ENCODE results near the gene CTBP2. TPM values are rescaled to one million over a fixed set of nuclear protein-coding genes. Genes with fewer than 3 reads are reported as not detected.

The CTBP2 gene
- polyA plus RNA-seq, 6 donors from 2014 or later, result 0.11 to 2.1 (median 0.40) TPM; not detected in 1

DNA sequence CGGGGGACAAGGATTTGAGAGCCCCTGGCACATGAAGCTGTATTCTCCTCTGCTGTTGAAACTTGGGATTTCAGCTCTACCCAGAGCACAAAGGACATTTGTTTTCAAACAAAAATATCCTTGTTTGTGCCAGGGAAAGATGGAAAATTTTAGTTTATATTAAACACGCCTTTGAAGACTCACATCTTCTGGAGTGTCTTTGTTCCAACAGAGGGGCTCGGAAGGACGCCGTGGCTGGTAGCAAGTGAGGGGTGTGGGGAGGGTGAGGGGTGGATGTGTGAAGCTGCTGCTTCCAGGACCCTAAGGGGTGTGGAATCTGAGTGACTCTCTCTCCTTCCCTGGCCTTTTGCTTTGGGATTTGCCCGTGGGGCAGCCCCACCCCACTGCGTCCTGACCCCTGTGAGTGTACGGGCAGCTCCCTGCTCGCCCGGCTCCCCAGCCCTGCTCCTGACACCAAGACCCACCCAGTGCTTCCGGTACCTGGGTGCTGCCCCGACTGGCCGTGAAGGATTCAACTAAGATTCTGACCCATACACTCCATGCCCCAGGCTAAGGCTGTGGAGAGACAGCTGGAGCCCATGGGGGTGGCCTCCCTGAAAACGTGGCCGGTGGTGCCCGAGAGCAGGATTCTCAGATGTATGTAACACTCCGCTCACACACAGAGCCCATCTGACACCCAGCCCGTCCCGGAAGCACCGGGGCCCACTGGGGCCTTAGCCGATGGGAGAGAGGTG lies 158.9 kb downstream of the CTBP2 start:
- Mint-ChIP-seq H3K27me3 (no peaks in the 10 kb centered on the region), H3K27ac (no peak overlapping the region), H3K36me3 (no peaks in the 10 kb centered on the region), H3K9me3 (no peaks in the 10 kb centered on the region), H3K4me1 (no peaks in the 10 kb centered on the region), H3K4me3 (no peak overlapping the region)
- DNase-seq (no peak), ATAC-seq (ENCODE audit: low read depth in 2 of 2) (no peak)

GRCh38 chr10:125000366-125001312 lies 159.7 kb downstream of the CTBP2 start:
- Mint-ChIP-seq H3K4me3 (no peak overlapping the region), H3K27me3 (no peaks in the 10 kb centered on the region), H3K4me1 (no peaks in the 10 kb centered on the region), H3K9me3 (no peaks in the 10 kb centered on the region), H3K27ac (no peak overlapping the region), H3K36me3 (no peaks in the 10 kb centered on the region)
- no peak for ATAC-seq (ENCODE audit: low read depth in 2 of 2)
- DNase-seq, result no peak

DNA sequence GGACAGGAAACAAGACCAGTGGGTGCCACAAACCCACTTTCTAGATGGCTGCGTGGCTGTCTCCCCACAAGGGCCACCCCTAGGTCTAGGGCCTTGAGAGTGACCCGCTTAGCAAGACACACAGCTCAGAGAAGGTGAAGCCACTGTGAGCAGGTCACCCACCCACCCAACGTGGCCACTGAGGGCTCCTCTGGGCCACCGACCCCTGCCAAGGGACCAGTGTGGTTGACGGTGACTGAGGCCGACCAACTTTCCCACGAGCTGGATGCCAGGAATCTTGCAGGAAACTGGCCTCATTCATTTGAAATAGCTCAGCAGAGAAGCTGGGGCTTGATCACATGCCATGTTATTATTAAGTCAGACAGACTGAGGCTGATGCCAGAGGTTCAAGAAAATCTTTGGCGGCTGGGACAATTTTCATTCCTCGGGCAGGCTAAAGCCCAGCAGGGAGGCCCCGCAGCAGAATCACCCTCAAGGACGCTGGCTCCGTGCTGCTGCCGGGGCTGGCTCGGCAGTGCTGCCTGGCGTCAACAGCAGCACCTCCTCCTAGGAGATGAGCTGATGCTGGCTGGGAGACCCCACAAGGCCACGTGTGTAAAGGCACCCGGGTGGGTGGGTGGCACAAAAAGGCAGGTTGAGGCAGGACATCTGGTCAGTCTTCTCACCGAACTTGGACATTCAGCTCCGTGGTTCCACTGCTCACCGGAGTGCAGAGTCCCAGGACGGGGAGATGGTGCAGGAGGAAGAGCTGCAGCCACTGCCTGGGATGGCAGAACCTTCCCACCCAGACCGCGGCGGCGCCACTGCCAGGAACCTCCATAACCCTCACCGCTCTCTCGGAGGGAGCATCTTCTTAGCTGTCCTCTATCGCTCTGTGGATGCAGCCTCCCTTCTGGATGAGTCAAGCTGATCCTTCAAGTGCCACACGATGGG lies 160.7 kb downstream of the CTBP2 start:
- Mint-ChIP-seq H3K27ac (peak overlapping the region in 1 of 6 donors; percentile 73), H3K4me3 (no peak overlapping the region)

DNA sequence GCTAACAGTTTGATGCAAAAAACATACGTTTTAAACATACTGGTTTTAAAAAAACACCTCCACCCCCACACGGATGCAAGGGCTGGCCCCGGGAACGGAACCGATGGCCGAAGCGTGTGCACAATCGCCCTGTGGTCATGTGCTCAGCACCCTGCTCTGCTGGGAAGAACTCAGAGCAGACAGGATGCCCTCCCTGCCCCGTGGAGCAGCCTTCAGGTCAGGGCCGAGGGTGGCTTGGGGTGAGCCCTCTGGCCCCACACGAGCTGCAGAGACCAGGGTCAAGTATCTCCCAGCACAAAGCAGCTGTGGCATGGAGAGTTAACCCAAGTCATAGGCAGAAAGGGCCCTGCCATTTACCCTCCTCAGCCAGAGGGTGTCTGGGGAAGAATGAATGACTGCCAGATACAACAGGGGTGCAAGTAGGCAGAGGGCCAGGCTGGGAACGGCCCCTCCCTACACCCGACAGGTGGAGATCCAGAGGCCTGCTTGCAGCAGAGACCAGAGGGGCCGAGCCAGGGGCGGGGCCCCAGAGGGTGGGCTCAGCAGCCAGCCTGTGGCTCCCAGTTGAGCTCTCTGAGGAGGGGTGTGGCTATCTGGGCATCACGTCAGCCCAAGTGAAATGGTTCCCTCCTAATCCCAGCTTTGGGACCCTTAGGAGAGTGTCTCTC lies 161.6 kb downstream of the CTBP2 start:
- Mint-ChIP-seq H3K27me3 (no peaks in the 10 kb centered on the region), H3K36me3 (no peaks in the 10 kb centered on the region), H3K4me3 (no peak overlapping the region), H3K9me3 (no peaks in the 10 kb centered on the region), H3K27ac (peak overlapping the region in 1 of 6 donors; percentile 15), H3K4me1 (no peaks in the 10 kb centered on the region)
- no peak for ATAC-seq (ENCODE audit: low read depth in 2 of 2)
- no peak for DNase-seq

More for the DNA sequence above, 160.7 kb downstream of the CTBP2 start:
- Mint-ChIP-seq H3K36me3 (no peaks in the 10 kb centered on the region), H3K4me1 (no peaks in the 10 kb centered on the region), H3K9me3 (no peaks in the 10 kb centered on the region), H3K27me3 (no peaks in the 10 kb centered on the region)
- DNase-seq, result no peak
- ATAC-seq (ENCODE audit: low read depth in 2 of 2), result no peak

DNA sequence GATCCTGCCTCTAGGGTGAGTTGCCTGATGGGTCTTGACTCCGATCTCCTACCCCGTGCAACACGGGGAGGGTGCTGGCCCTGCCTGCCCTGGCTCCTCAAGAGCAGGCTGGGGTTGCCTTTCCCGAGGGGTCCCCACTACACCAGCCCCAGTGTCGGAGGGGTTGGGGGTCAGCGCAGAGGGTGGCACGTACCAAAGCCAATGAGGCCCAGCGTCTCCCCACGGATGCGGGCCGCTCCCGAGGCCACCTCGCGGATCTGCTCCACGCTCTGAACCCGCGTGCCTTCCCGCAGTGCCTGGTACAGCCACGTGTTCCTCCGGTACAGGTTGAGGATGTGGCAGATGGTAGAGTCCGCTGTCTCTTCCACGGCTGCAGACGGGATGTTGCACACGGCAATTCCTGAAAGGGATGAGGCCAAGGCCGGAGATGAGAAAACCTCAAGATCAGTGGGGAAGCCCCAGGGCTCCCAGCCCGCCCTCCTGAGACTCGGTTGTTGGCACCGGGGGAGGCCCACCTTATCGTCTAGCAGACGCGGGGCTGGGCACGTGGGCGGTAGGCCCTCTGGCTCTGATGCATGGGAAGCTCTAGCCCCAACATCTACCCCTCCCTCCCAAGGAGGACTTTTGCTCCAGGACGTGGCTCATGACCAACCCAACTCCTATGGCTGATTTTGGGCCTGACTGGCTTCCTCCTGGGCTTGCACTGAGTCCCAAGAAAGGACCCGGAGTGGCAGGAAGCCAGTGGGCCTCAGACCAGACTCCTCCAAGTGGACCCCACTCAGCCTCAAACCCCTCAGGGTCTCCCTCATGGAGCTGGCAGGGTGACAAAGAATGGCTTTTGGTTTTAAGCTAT lies 162.4 kb downstream of the CTBP2 start:
- Mint-ChIP-seq H3K27ac (no peak overlapping the region), H3K4me3 (no peak overlapping the region), H3K9me3 (no peaks in the 10 kb centered on the region), H3K27me3 (no peaks in the 10 kb centered on the region), H3K36me3 (no peaks in the 10 kb centered on the region), H3K4me1 (no peaks in the 10 kb centered on the region)
- DNase-seq (no peak), ATAC-seq (ENCODE audit: low read depth in 2 of 2) (no peak)

DNA sequence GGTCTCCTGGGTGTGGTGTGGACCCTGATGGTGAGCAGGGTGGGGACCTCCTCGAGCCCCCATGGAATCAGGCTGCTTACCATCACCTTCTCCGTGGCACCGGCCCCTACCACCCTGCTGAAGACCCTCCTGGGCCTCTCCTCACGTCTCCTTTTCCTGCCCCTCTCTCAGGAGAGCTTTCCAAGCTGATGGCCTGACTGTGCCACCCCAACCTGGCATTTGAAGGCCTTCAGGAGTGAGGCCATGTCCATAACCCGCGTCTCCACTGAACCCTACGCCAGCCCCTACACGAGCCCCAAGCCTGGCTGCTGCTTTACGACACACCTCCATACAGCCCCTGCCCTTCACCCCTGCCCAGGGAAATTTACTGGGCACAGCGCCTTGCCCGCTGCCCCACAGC lies 163.1 kb downstream of the CTBP2 start:
- Mint-ChIP-seq H3K4me1 (no peaks in the 10 kb centered on the region), H3K9me3 (no peaks in the 10 kb centered on the region), H3K36me3 (no peaks in the 10 kb centered on the region), H3K27ac (no peak overlapping the region), H3K4me3 (peak overlapping the region in 1 of 8 donors; percentile 50), H3K27me3 (no peaks in the 10 kb centered on the region)
- DNase-seq, result no peak
- no peak for ATAC-seq (ENCODE audit: low read depth in 2 of 2)

GRCh38 chr10:124996854-124997215 lies 163.5 kb downstream of the CTBP2 start:
- Mint-ChIP-seq H3K36me3 (no peaks in the 10 kb centered on the region), H3K9me3 (no peaks in the 10 kb centered on the region), H3K27ac (no peak overlapping the region), H3K4me3 (no peak overlapping the region), H3K27me3 (no peaks in the 10 kb centered on the region), H3K4me1 (no peaks in the 10 kb centered on the region)
- ATAC-seq (ENCODE audit: low read depth in 2 of 2) (no peak), DNase-seq (no peak)

DNA sequence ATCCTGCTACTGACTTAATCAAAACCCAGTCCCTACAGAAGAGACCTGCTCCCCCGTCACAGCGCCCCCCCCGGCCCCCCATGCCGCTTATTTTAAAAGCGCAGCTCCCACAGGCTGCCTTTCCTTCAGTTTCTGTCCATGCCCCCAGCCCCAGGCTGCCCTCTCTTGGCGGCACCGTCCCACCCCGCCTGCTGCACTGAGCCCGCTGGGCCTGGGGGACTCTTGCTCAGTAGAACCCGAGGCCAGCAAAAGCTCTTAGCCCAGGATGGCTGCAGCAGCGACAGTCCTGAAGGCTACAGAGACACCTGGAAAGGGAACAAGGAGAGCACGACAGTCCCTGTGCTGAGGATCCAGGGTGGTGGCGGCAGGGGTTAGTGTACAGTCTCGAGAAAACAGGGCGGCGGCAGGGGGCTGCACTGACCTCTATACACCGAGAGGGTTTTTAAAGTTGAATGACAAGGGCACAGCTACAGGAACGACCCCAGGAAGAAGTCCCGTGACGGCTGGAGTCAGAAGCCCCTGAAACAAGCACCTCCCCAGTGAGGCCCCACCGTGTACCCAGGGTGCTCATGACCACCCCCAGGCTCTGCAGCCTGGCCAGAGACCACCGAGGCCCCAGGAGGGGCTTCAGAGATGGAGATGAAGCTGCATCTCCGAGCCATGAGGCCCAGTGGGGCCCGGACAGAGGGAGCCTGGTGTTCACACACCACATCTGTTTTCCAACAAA lies 164.1 kb downstream of the CTBP2 start:
- H3K27ac Mint-ChIP-seq, result no peak overlapping the region
- no peak overlapping the region for H3K4me3 Mint-ChIP-seq
- no peaks in the 10 kb centered on the region for H3K9me3 Mint-ChIP-seq
- H3K4me1 Mint-ChIP-seq, result no peaks in the 10 kb centered on the region
- ATAC-seq (ENCODE audit: low read depth in 2 of 2) (no peak), DNase-seq (no peak)
- no peaks in the 10 kb centered on the region for H3K36me3 Mint-ChIP-seq
- H3K27me3 Mint-ChIP-seq, result no peaks in the 10 kb centered on the region

GRCh38 chr10:124995605-124996004 lies 164.8 kb downstream of the CTBP2 start:
- H3K27ac Mint-ChIP-seq, result no peak overlapping the region
- H3K9me3 Mint-ChIP-seq, result no peaks in the 10 kb centered on the region
- H3K4me3 Mint-ChIP-seq, result no peak overlapping the region
- H3K27me3 Mint-ChIP-seq, result no peaks in the 10 kb centered on the region
- ATAC-seq (ENCODE audit: low read depth in 2 of 2) (no peak), DNase-seq (no peak)
- H3K36me3 Mint-ChIP-seq, result no peaks in the 10 kb centered on the region
- H3K4me1 Mint-ChIP-seq, result peaks cover 0 to 1% (median 0%) of the 10 kb centered on the region in 3 donors

- no peak overlapping the region for H3K4me3 Mint-ChIP-seq
- no peak for ATAC-seq (ENCODE audit: low read depth in 2 of 2)
- peaks cover 0 to 2% (median 0%) of the 10 kb centered on the region in 3 donors for H3K4me1 Mint-ChIP-seq
- H3K36me3 Mint-ChIP-seq, result no peaks in the 10 kb centered on the region
- H3K9me3 Mint-ChIP-seq, result no peaks in the 10 kb centered on the region
- H3K27me3 Mint-ChIP-seq, result no peaks in the 10 kb centered on the region
- peak overlapping the region in 1 of 6 donors; percentile 34 for H3K27ac Mint-ChIP-seq
- no peak for DNase-seq
These were observed 165.5 kb downstream of the CTBP2 start for GRCh38 chr10:124994573-124995473.
